Cardiac muscle cell (in vitro differentiated cells and primary cell): ENCODE measurements around the gene ZPR1. TPM values are rescaled to one million over a fixed set of nuclear protein-coding genes. Genes with fewer than 3 reads are reported as not detected.

Experiments used
- DNase-seq, 2 donors: peaks; one replicate each; pipeline versions ENCODE4 v3.0.0 to v3.0.0-alpha.2; 2010 to 2017; ENCODE audit warnings: low read depth in 1 of 2, low spot score in 1 of 2
- H3K27ac ChIP-seq: fragments of 200-600 bp; sonication (generic); 2 replicates; pipeline ENCODE4 v1.5.1; 2016
- H3K27me3 ChIP-seq: fragments of 200-600 bp; sonication (generic); 2 replicates; pipeline ENCODE4 v1.6.0; 2016; ENCODE audit warnings: control low read depth
- H3K36me3 ChIP-seq: fragments of 200-600 bp; sonication (generic); 2 replicates; pipeline ENCODE4 v1.5.1; 2016; ENCODE audit warnings: control low read depth
- H3K4me1 ChIP-seq: fragments of 200-600 bp; sonication (generic); 2 replicates; pipeline ENCODE4 v1.8.1; 2017; ENCODE audit warnings: low read depth, mild to moderate bottlenecking, mixed run types
- H3K4me3 ChIP-seq: fragments of 200-600 bp; sonication (generic); 2 replicates; pipeline ENCODE4 v1.5.1; 2016; ENCODE audit warnings: mild to moderate bottlenecking
- H3K9me3 ChIP-seq: fragments of 200-600 bp; sonication (generic); 2 replicates; pipeline ENCODE4 v1.5.1; 2017; ENCODE audit warnings: low read depth, mild to moderate bottlenecking, control low read depth
- CTCF ChIP-seq: IDR thresholded peaks from 2 replicates; pipeline ENCODE4 v1.5.1; 2012; ENCODE audit warnings: low read depth, mild to moderate bottlenecking, low read length
- polyA plus RNA-seq: library from polyadenylated mRNA; unstranded; fragments of >200 nt; fragmentation: Nextera tagmentation; extraction: Ambion mirVana; gene quantifications from 2 replicates; pipeline ENCODE4 v1.2.1, GENCODE V29; 2016
- total RNA-seq: library from RNA; depleted of rRNA; stranded (reverse); fragments of >200 nt; gene quantifications from 2 replicates; pipeline ENCODE4 v1.2.3, GENCODE V29; 2016

The ZPR1 gene
- total and polyA plus RNA-seq, 2 experiments from 2014 or later = 21.4 to 43.9 TPM

- no peak overlapping the region for H3K27ac ChIP-seq
- DNase-seq = no peak
- no peak for TF ChIP-seq CTCF
These were observed 4.5 kb upstream of the ZPR1 start for GRCh38 chr11:116792144-116792868.

GRCh38 chr11:116791813-116792143 is 4.0 kb upstream of the ZPR1 start, which contains the start of gene APOA5:
Gene APOA5 (minus strand): TSS chr11:116791879. CDS start chr11:116791860, 19 bp downstream.
- DNase-seq = no peak
- TF ChIP-seq CTCF = no peak
- H3K4me1 ChIP-seq = peaks cover 3% of the 10 kb centered on the region
- no peaks in the 10 kb centered on the region for H3K9me3 ChIP-seq
- H3K36me3 ChIP-seq = no peaks in the 10 kb centered on the region
- peaks cover 8% of the 10 kb centered on the region for H3K27me3 ChIP-seq
- no peak within 1 kb of the TSS for H3K27ac ChIP-seq
- no peak within 1 kb of the TSS for H3K4me3 ChIP-seq

More at GRCh38 chr11:116792144-116792868, 4.5 kb upstream of the ZPR1 start:
- Histone ChIP-seq H3K36me3 (no peaks in the 10 kb centered on the region), H3K27me3 (peaks cover 8% of the 10 kb centered on the region), H3K9me3 (no peaks in the 10 kb centered on the region), H3K4me1 (no peaks in the 10 kb centered on the region), H3K4me3 (no peak overlapping the region)

DNA sequence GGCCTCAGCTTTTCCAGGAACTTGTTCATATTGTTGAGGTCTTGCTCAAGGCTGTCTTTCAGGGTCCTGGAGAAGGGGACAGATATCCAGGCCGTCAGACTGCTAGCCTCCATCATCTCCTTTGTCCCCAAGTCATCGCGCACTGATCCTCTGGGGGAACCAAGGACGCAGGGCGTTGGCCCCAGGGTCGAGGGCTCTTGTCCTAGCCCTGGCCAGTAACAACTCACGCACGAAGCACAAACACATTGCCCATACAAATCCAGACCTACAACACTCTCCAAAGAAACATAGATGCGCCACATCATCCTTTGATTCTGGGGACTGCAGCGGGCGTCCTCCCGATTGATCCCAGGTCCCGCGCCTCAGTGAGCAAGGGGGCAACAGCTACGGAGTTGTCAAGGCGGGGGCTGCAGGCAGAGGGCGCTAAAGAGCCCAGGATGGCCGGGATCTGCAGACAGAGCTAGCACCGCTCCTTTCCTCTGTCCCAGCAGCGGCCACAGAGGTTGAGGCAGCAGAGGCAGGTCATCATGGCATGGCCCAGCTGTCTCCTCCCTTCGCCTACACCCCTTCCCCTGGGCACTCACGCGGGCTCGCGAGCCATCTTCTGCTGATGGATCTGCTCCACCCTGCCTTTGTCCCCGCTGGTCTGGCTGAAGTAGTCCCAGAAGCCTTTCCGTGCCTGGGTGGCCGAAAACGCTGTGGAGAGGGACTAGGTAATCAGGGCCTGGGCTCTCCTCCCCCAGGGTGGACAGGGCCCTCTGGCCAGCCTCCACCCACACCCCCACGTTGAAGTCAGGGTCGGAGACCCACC is 3.4 kb upstream of the ZPR1 start:
- no peaks in the 10 kb centered on the region for H3K9me3 ChIP-seq
- DNase-seq = peak; percentile 77 to 85
- peaks cover 3% of the 10 kb centered on the region for H3K4me1 ChIP-seq
- H3K27me3 ChIP-seq = peaks cover 8% of the 10 kb centered on the region
- H3K4me3 ChIP-seq = no peak overlapping the region
- peak; percentile 94 for TF ChIP-seq CTCF
- H3K27ac ChIP-seq = no peak overlapping the region
- H3K36me3 ChIP-seq = peaks cover 3% of the 10 kb centered on the region

- H3K9me3 ChIP-seq = no peaks in the 10 kb centered on the region
- no peak for DNase-seq
- H3K4me3 ChIP-seq = no peak overlapping the region
- H3K36me3 ChIP-seq = peaks cover 11% of the 10 kb centered on the region
- TF ChIP-seq CTCF = no peak
- peaks cover 8% of the 10 kb centered on the region for H3K27me3 ChIP-seq
- no peak overlapping the region for H3K27ac ChIP-seq
- peaks cover 3% of the 10 kb centered on the region for H3K4me1 ChIP-seq
These were observed 2.6 kb upstream of the ZPR1 start for GRCh38 chr11:116790167-116791001.

GRCh38 chr11:116788975-116789374 is 1.2 kb upstream of the ZPR1 start:
- Histone ChIP-seq H3K36me3 (peaks cover 19% of the 10 kb centered on the region), H3K27ac (no peak overlapping the region), H3K9me3 (no peaks in the 10 kb centered on the region), H3K4me3 (no peak overlapping the region), H3K27me3 (peaks cover 8% of the 10 kb centered on the region), H3K4me1 (peaks cover 3% of the 10 kb centered on the region)
- no peak for DNase-seq
- TF ChIP-seq CTCF = no peak
